AG09309 (cell line): ENCODE results near the gene LGI4.

ENCODE experiments used
- DNase-seq: peaks from one replicate; pipeline ENCODE4 v3.0.0-alpha.2; 2010; ENCODE audit warnings: low read depth
- H3K4me3 ChIP-seq: 2 replicates; pipeline ENCODE4 v1.5.1; 2011; ENCODE audit warnings: mild to moderate bottlenecking, low read depth, low read length, moderate library complexity; ENCODE audit not compliant: control insufficient read depth
- TF ChIP-seq, protein P1 (sequence below): IDR thresholded peaks from 2 replicates; pipeline ENCODE4 v1.5.1; 2011; ENCODE audit warnings: mild to moderate bottlenecking, low read depth, low read length, inconsistent platforms; ENCODE audit not compliant: insufficient read depth, control insufficient read depth; ENCODE audit errors: missing control alignments

Gene LGI4

DNA sequence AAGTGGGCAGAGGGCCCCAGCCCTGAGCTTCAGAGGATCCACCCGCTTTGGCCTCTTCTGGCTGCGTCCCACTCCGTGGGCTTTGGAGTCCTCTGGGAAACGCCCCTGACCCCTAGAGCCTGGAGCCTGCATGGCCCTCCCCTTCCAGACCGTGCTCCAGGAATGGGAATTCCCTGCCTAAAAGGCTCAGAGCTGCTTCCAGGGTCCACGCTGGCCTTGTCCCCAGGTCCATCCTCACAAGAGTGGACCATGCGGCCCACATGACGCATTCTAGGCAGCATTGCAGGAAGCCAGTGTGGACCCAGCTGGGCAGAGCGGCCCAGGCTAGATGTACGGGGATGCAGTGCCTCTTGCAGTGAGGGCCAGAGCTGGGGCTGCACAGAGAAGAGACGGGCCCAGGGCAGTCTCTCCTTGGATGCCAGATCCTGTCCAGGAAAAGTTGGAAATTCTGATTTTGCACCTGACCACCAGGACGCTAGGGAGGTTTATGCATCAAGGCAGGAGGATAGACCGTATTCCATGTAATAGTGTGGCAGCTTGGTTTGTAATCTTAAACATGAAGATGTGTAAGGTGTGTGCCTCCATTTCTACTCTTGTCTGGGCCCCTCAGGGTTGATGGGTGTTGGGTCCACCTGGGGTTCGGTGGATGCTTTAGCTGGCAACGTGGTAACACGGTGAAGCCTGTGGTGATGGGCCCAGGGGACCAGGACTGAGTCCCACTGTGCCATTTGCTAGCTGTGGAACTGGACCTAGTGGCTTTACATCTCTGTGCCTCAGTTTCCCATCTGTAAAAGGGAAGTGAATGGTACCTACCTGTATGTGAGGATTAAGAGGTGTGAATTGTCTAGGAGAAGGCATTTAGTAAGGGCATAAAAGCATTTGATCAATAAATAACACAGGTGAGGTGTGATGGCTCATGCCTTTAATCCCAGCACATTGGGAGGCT is 34.0 kb downstream of the LGI4 start:
- no peak for DNase-seq
- H3K4me3 ChIP-seq, result no peak overlapping the region
- TF ChIP-seq, protein P1, sequence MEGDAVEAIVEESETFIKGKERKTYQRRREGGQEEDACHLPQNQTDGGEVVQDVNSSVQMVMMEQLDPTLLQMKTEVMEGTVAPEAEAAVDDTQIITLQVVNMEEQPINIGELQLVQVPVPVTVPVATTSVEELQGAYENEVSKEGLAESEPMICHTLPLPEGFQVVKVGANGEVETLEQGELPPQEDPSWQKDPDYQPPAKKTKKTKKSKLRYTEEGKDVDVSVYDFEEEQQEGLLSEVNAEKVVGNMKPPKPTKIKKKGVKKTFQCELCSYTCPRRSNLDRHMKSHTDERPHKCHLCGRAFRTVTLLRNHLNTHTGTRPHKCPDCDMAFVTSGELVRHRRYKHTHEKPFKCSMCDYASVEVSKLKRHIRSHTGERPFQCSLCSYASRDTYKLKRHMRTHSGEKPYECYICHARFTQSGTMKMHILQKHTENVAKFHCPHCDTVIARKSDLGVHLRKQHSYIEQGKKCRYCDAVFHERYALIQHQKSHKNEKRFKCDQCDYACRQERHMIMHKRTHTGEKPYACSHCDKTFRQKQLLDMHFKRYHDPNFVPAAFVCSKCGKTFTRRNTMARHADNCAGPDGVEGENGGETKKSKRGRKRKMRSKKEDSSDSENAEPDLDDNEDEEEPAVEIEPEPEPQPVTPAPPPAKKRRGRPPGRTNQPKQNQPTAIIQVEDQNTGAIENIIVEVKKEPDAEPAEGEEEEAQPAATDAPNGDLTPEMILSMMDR, result no peak

DNA sequence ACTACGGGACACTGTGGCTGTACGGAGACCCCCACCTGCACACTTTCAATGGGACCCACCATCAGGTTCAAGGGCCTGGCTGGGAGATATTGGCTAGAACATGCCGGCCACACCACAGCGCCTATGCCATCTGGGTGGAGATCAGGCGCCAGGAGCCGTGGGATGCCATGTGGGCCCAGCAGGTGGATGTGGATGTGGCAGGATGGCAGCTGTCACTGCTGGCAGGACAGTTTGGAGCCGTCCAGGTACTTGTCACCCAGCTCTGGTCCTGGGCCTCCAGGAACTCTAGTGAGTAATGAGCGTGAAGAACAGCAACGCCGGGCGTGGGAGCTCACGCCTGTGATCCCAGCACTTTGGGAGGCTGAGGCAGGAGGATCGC is 35.0 kb downstream of the LGI4 start:
- no peak overlapping the region for H3K4me3 ChIP-seq
- TF ChIP-seq, protein P1, result no peak
- no peak for DNase-seq

DNA sequence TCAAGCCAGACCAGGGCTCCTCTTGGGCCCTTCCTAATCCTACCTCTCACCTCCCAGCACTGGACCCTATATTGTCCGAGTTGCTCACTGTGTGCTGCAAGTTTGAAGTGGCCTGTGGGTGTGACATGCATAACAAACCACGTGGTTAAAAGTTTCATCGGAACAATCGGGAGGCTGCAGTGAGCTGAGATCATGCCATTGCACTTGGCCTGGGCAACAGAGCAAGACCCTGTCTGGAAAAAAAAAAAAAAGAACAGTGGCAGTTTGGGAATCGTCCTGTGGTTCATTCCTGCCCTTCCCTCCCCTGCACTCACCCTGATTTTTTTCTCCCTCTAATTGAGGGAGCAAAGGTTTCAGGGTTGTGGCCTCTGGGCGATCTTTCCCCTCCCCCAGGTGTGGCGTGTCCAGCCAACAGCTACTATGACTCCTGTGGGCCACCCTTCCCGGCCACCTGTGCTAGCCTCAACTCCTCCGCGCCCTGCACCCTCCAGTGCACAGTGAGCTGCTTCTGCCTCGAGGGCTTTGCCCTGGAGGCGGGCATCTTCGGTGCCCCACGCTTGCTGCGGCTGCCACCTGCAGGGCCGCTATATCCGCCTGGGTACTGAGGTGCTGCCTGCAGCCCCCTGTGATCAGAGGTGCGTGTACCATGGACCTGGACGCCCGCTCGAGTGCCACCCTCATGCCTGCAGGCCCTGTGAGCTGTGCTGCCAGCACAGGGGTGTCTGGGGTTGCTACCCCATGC is 35.5 kb downstream of the LGI4 start:
- no peak for DNase-seq
- H3K4me3 ChIP-seq, result no peak overlapping the region
- TF ChIP-seq, protein P1, result no peak

DNA sequence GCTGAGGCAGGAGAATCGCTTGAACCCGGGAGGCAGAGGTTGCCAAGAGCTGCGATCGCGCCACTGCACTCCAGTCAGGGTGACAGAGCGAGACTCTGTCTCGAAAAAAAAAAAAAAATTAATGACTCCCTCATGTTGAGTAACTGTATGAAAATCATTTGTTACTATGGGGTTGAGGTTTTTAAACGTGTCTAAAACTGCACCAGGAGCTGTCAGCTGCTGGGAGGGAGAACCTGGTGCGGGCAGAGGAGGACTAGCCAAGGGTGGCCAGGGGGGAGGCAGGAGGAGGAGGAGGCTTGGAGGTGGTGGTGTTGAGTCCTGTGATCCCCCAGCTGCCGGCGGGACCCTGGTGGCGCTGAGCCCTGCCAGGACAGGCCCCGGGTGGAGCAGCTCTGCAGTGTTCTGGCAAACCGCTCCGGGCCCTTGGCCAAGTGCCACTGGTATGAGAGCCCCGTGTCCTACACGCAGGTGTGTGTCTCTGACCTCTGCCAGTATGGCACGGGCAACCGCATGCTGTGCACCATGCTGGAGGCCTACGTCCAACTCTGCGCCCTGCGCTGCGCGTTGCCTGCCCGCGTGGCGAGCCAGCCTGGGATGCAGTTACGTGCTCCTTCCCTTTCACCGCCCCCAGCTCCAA is 36.3 kb downstream of the LGI4 start:
- no peak for DNase-seq
- TF ChIP-seq, protein P1, result no peak
- no peak overlapping the region for H3K4me3 ChIP-seq

DNA sequence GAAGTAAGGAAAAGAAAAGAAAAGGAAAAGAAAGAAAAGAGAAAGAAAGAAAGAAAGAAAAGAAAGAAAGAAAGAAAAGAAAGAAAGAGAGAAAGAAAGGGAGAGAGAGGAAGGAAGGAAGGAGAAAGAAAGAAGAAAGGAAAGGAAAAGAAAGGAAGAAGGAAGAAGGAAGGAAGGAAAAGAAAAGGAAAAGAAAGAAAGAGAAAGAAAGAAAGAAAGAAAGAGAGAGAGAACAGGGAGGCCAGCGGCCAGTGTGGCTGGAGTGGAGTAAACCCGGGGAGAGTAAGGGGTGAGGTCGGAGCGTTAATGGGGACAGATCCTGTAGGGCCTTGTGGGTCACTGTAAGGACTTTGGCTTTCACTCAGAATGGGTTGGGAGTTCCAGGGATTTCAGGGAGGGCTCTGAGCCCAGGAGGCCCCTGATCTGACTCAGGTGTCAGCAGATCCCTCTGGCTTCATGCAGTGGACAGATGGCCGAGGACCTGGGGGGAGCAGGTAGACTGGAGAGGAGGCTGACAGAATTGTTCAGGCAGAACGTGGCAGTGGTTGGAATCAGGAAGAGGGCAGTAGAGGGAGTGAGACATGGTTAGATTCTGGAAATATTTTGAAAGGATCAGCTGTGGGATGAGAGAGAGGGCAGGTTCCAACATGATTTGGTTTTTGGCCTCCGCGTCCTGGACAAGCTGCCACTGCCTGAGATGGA is 39.0 kb downstream of the LGI4 start:
- TF ChIP-seq, protein P1, result no peak
- no peak for DNase-seq
- H3K4me3 ChIP-seq, result no peak overlapping the region

DNA sequence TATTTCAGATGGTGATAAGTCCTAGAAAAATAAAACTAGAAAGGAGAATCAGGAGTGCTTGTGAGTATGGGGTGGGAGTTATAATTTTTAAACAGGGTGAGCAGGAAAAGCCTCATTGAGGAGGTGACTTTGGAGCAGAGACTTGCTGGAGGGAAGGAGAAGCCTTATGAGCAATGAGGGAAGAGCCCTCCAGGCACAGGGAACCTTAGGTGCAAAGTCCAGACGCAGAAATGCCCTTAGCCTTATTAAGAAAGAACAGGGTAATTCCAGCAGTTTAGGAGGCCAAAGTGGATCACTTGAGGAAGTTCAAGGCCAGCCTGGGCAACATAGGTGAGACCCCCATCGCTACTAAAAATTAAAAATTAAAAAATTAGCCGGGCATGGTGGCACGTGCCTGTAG is 40.2 kb downstream of the LGI4 start:
- TF ChIP-seq, protein P1, result no peak
- no peak for DNase-seq
- H3K4me3 ChIP-seq, result no peak overlapping the region
